ENCODE data around the gene STK38. TPM values are rescaled to one million over a fixed set of nuclear protein-coding genes. Genes with fewer than 3 reads are reported as not detected.

STK38 gene
- total RNA-seq, 1 experiment from 2014 or later = 25.7 TPM

GRCh38 chr6:36539814-36540568, 7.3 kb downstream of the STK38 start:
- Histone ChIP-seq H3K36me3 (ENCODE audit: low read depth, low read length) (peaks cover 15% of the 10 kb centered on the region), H3K27ac (ENCODE audit: low read length) (no peak overlapping the region), H3K9ac (ENCODE audit: low read length) (no peak overlapping the region), H3K9me2 (replicated peaks; ENCODE audit: low read length) (no peaks in the 10 kb centered on the region), H3K4me1 (ENCODE audit: insufficient read depth, low read length) (peaks cover 35% of the 10 kb centered on the region), H3K4me2 (ENCODE audit: low read length) (no peak overlapping the region), H3K79me2 (ENCODE audit: low read length) (peaks cover 59% of the 10 kb centered on the region), H3K4me3 (ENCODE audit: low read length) (no peak overlapping the region), H2AFZ (ENCODE audit: low read length) (no peak overlapping the region), H3K27me3 (ENCODE audit: low read length) (no peaks in the 10 kb centered on the region), H4K20me1 (ENCODE audit: low read length) (no peaks in the 10 kb centered on the region), H3F3A (ENCODE audit: low read length, unreplicated experiment) (no peaks in the 10 kb centered on the region), H3K9me3 (ENCODE audit: low read length) (no peaks in the 10 kb centered on the region)
- intact Hi-C loops (cut with micrococcal nuclease) = loop anchor here (5.0 kb wide), 1 partner anchor 118 kb away; no protein-coding TSS in a partner anchor
- ChIA-PET CTCF (no interaction called here), POLR2A (ENCODE audit: unreplicated experiment) (no interaction called here)
- DNase-seq = no peak
- TF ChIP-seq EZH2 (IDR thresholded peaks at IDR 0.05; ENCODE audit: low read length, unreplicated experiment) (no peak), CTCF (conservative IDR thresholded peaks at IDR 0.05; ENCODE audit: low read depth, low read length) (0 out of 2 replicates have a peak, but pooled peaks have one; percentile 10), EZH2phosphoT487 (IDR thresholded peaks at IDR 0.05; ENCODE audit: borderline replicate concordance, low read length) (no peak)
- no peak for ATAC-seq
- no TSS peak for BruUV-seq (replicated peaks)

GRCh38 chr6:36536873-36537547, 10.3 kb downstream of the STK38 start:
- H3K9ac ChIP-seq (ENCODE audit: low read length) = no peak overlapping the region
- H3K36me3 ChIP-seq (ENCODE audit: low read depth, low read length) = peaks cover 22% of the 10 kb centered on the region
- no peaks in the 10 kb centered on the region for H4K20me1 ChIP-seq (ENCODE audit: low read length)
- peaks cover 49% of the 10 kb centered on the region for H3K79me2 ChIP-seq (ENCODE audit: low read length)
- intact Hi-C loops (cut with micrococcal nuclease) = no loop called here
- TF ChIP-seq EZH2 (IDR thresholded peaks at IDR 0.05; ENCODE audit: low read length, unreplicated experiment) (no peak), EZH2phosphoT487 (IDR thresholded peaks at IDR 0.05; ENCODE audit: borderline replicate concordance, low read length) (no peak), CTCF (conservative IDR thresholded peaks at IDR 0.05; ENCODE audit: low read depth, low read length) (no peak)
- H3K4me2 ChIP-seq (ENCODE audit: low read length) = peak overlapping the region; percentile 28; the same call in 1 of the 2 replicates
- H3K4me3 ChIP-seq (ENCODE audit: low read length) = no peak overlapping the region
- peak overlapping the region; percentile 18 for H3K27ac ChIP-seq (ENCODE audit: low read length)
- ATAC-seq (peak; percentile 70), DNase-seq (peak; percentile 43)
- BruUV-seq (replicated peaks) = no TSS peak
- H2AFZ ChIP-seq (ENCODE audit: low read length) = no peak overlapping the region
- H3K27me3 ChIP-seq (ENCODE audit: low read length) = no peaks in the 10 kb centered on the region
- H3K4me1 ChIP-seq (ENCODE audit: insufficient read depth, low read length) = peaks cover 14% of the 10 kb centered on the region
- H3K9me2 ChIP-seq (replicated peaks; ENCODE audit: low read length) = no peaks in the 10 kb centered on the region
- POLR2A ChIA-PET (ENCODE audit: unreplicated experiment) = interaction anchor here (0.6 kb wide), 2 partner anchors 48 to 83 kb away, joined by 3 to 7 read pairs; no protein-coding TSS in a partner anchor
- H3F3A ChIP-seq (ENCODE audit: low read length, unreplicated experiment) = no peaks in the 10 kb centered on the region
- CTCF ChIA-PET = interaction anchor here (0.7 kb wide), 1 partner anchor 43 kb away, joined by 19 read pairs; no protein-coding TSS in a partner anchor
- H3K9me3 ChIP-seq (ENCODE audit: low read length) = no peaks in the 10 kb centered on the region
